Neural cell (in vitro differentiated cells): ENCODE measurements around the gene KCNH6. TPM values are rescaled to one million over a fixed set of nuclear protein-coding genes. Genes with fewer than 3 reads are reported as not detected.

ENCODE experiments used
- H2AFZ ChIP-seq: fragments of 200-600, 300-800 bp; sonication (generic), shearing (Covaris generic); 2 replicates; pipeline ENCODE4 v1.6.0; 2014; ENCODE audit warnings: low read depth, mild to moderate bottlenecking, antibody characterized with exemption, low read length, moderate library complexity
- H3F3A ChIP-seq: fragments of 200-600 bp; shearing (Covaris generic); 2 replicates; pipeline ENCODE4 v1.6.1; 2016; ENCODE audit warnings: mild to moderate bottlenecking, moderate library complexity, mixed read lengths, antibody characterized with exemption, low read length; ENCODE audit not compliant: insufficient read depth, poor library complexity, severe bottlenecking
- H3K27ac ChIP-seq: fragments of 200-600, 300-800 bp; sonication (generic), shearing (Covaris generic); 2 replicates; pipeline ENCODE4 v1.5.1; 2014; ENCODE audit warnings: mild to moderate bottlenecking, low read length, moderate library complexity
- H3K27me3 ChIP-seq: fragments of 300-800, 200-600 bp; sonication (generic), shearing (Covaris generic); 2 replicates; pipeline ENCODE4 v1.6.0; 2014; ENCODE audit warnings: mild to moderate bottlenecking, low read depth, low read length, moderate library complexity; ENCODE audit not compliant: insufficient read depth
- H3K36me3 ChIP-seq: fragments of 300-800, 200-600 bp; sonication (generic), shearing (Covaris generic); 2 replicates; pipeline ENCODE4 v1.5.1; 2014; ENCODE audit warnings: mild to moderate bottlenecking, antibody characterized with exemption, low read length, moderate library complexity; ENCODE audit not compliant: insufficient read depth
- H3K4me2 ChIP-seq: fragments of 300-800, 200-600 bp; sonication (generic), shearing (Covaris generic); 2 replicates; pipeline ENCODE4 v1.6.0; 2014; ENCODE audit warnings: mild to moderate bottlenecking, low read length
- H3K4me3 ChIP-seq: fragments of 300-800, 200-600 bp; sonication (generic), shearing (Covaris generic); 2 replicates; pipeline ENCODE4 v1.5.1; 2014; ENCODE audit warnings: mild to moderate bottlenecking, low read length, moderate library complexity
- H3K79me2 ChIP-seq: fragments of 200-600 bp; shearing (Covaris generic); replicated peaks from 2 replicates; pipeline ENCODE4 v1.6.0; 2014; ENCODE audit warnings: mild to moderate bottlenecking, low read length, moderate library complexity; ENCODE audit not compliant: insufficient read depth
- H3K9ac ChIP-seq: fragments of 300-800, 200-600 bp; sonication (generic), shearing (Covaris generic); 2 replicates; pipeline ENCODE4 v1.6.1; 2016; ENCODE audit warnings: mild to moderate bottlenecking, low read length, mixed read lengths
- H3K9me2 ChIP-seq: fragments of 200-600 bp; shearing (Covaris generic); 2 replicates; pipeline ENCODE4 v1.6.1; 2016; ENCODE audit warnings: mild to moderate bottlenecking, low read length, mixed read lengths; ENCODE audit not compliant: insufficient read depth
- H3K9me3 ChIP-seq: fragments of 200-600, 300-800 bp; sonication (generic), shearing (Covaris generic); 2 replicates; pipeline ENCODE4 v1.6.1; 2016; ENCODE audit warnings: mild to moderate bottlenecking, mixed run types, low read length, moderate library complexity, mixed read lengths
- H4K20me1 ChIP-seq: fragments of 200-600 bp; shearing (Covaris generic); 2 replicates; pipeline ENCODE4 v1.6.1; 2016; ENCODE audit warnings: mild to moderate bottlenecking, mixed run types; ENCODE audit not compliant: insufficient read depth
- CTCF ChIP-seq: fragments of 450-650 bp; IDR thresholded peaks from 2 replicates; pipeline ENCODE4 v1.5.1; 2014; ENCODE audit warnings: antibody characterized with exemption, mild to moderate bottlenecking, moderate library complexity; ENCODE audit not compliant: poor library complexity, severe bottlenecking
- EP300 ChIP-seq: fragments of 450-650 bp; conservative IDR thresholded peaks from 2 replicates; pipeline ENCODE4 v1.6.1; 2014; ENCODE audit warnings: antibody characterized with exemption, mild to moderate bottlenecking, moderate library complexity; ENCODE audit not compliant: poor library complexity, severe bottlenecking
- EZH2 ChIP-seq: fragments of 200-600, 300-800 bp; shearing (Covaris generic), sonication (generic); IDR thresholded peaks from 2 replicates; pipeline ENCODE4 v1.6.1; 2014; ENCODE audit warnings: antibody characterized with exemption, low read length, borderline replicate concordance, mild to moderate bottlenecking; ENCODE audit not compliant: insufficient read depth, poor library complexity, severe bottlenecking
- MXI1 ChIP-seq: fragments of 450-650 bp; conservative IDR thresholded peaks from 2 replicates; pipeline ENCODE4 v1.6.1; 2014; ENCODE audit warnings: antibody characterized with exemption, mild to moderate bottlenecking; ENCODE audit not compliant: poor library complexity, severe bottlenecking
- POLR2AphosphoS5 ChIP-seq: IDR thresholded peaks from 2 replicates; pipeline ENCODE4 v1.6.1; 2012
- RAD21 ChIP-seq: fragments of 450-650 bp; conservative IDR thresholded peaks from 2 replicates; pipeline ENCODE4 v1.6.1; 2014; ENCODE audit warnings: antibody characterized with exemption, mild to moderate bottlenecking, moderate library complexity
- REST ChIP-seq: IDR thresholded peaks from 2 replicates; pipeline ENCODE4 v1.6.1; 2012; ENCODE audit warnings: borderline replicate concordance
- SMC3 ChIP-seq: fragments of 450-650 bp; conservative IDR thresholded peaks from 2 replicates; pipeline ENCODE4 v1.6.1; 2014; ENCODE audit warnings: antibody characterized with exemption, mild to moderate bottlenecking, moderate library complexity; ENCODE audit not compliant: poor library complexity
- TAF1 ChIP-seq: IDR thresholded peaks from 2 replicates; pipeline ENCODE4 v1.6.1; 2012; ENCODE audit warnings: low read depth
- polyA minus RNA-seq: library from RNA; depleted of rRNA, polyadenylated mRNA; stranded (reverse); fragments of >200 nt; gene quantifications from 2 replicates; pipeline ENCODE4 v1.2.3, GENCODE V29; 2014
- polyA plus RNA-seq: library from polyadenylated mRNA; depleted of rRNA; stranded (reverse); fragments of >200 nt; gene quantifications from 2 replicates; pipeline ENCODE4 v1.2.3, GENCODE V29; 2014

Gene KCNH6
- polyA plus RNA-seq (not detected in 2 replicates), polyA minus RNA-seq (not detected in 2 replicates)

- Histone ChIP-seq H3K79me2 (no peaks in the 10 kb centered on the region), H2AFZ (no peak within 1 kb of the TSS), H3K9me3 (no peaks in the 10 kb centered on the region), H3K36me3 (no peaks in the 10 kb centered on the region), H3K9ac (no peak within 1 kb of the TSS), H4K20me1 (no peaks in the 10 kb centered on the region), H3K4me2 (no peak within 1 kb of the TSS), H3K4me3 (peak within 1 kb of the TSS; percentile 43), H3K9me2 (no peaks in the 10 kb centered on the region), H3F3A (no peaks in the 10 kb centered on the region), H3K27me3 (peaks cover 43% of the 10 kb centered on the region), H3K27ac (no peak within 1 kb of the TSS)
- TF ChIP-seq POLR2AphosphoS5: no peak
- no peak for TF ChIP-seq MXI1
- TF ChIP-seq TAF1: no peak
- TF ChIP-seq CTCF: no peak
- no peak for TF ChIP-seq EP300
- no peak for TF ChIP-seq SMC3
- no peak for TF ChIP-seq REST
- TF ChIP-seq RAD21: no peak
- TF ChIP-seq EZH2: no peak
These were observed at the start of gene KCNH6 for GRCh38 chr17:63523253-63523855. Gene KCNH6 (plus strand): TSS chr17:63523358. CDS start chr17:63523414, 56 bp downstream.

DNA sequence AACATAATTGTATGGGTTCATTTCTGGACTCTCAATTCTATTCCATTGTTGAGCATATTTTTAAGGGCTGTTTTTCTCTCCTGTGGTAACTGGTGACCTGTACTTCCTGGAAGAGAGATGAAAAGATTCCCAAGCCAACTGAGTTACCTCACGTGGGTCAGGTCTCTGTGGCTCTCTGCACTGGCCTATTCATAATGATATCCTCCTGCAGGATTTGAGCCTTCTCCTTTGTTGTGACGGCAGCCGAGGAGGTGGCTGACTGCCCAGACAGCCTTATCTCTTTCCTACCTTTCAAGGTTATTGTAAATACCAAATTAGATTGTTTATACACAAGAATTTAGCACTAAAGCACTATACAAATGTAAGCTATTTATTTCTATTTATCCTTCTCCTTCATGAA lies 49.0 kb upstream of the KCNH6 start:
- TF ChIP-seq RAD21 (no peak), EP300 (no peak), CTCF (no peak), SMC3 (no peak)
- H3K4me2 ChIP-seq: no peak overlapping the region
- H3K9ac ChIP-seq: no peak overlapping the region
- no peaks in the 10 kb centered on the region for H3K79me2 ChIP-seq
- H3K27ac ChIP-seq: no peak overlapping the region
- H3K9me2 ChIP-seq: no peaks in the 10 kb centered on the region
- no peak overlapping the region for H3K4me3 ChIP-seq
- no peak overlapping the region for H2AFZ ChIP-seq
- no peaks in the 10 kb centered on the region for H3F3A ChIP-seq
- H3K9me3 ChIP-seq: no peaks in the 10 kb centered on the region
- H4K20me1 ChIP-seq: no peaks in the 10 kb centered on the region
- H3K36me3 ChIP-seq: no peaks in the 10 kb centered on the region
- peaks cover 40% of the 10 kb centered on the region for H3K27me3 ChIP-seq
